GM08714 (cell line): ENCODE measurements around the gene C14orf93.
A peak's percentile ranks its signal among the peaks of the same experiment; 100 is the strongest.

Source experiments
- H3K4me3 ChIP-seq: fragments of 200-500 bp; sonication (Bioruptor generic); 2 replicates; pipeline ENCODE4 v1.5.1; 2014; ENCODE audit warnings: mild to moderate bottlenecking, low read length, inconsistent platforms
- ZNF274 ChIP-seq: IDR thresholded peaks from 2 replicates; pipeline ENCODE4 v1.6.1; 2012; ENCODE audit warnings: mild to moderate bottlenecking, low read depth, low read length

Gene C14orf93

DNA sequence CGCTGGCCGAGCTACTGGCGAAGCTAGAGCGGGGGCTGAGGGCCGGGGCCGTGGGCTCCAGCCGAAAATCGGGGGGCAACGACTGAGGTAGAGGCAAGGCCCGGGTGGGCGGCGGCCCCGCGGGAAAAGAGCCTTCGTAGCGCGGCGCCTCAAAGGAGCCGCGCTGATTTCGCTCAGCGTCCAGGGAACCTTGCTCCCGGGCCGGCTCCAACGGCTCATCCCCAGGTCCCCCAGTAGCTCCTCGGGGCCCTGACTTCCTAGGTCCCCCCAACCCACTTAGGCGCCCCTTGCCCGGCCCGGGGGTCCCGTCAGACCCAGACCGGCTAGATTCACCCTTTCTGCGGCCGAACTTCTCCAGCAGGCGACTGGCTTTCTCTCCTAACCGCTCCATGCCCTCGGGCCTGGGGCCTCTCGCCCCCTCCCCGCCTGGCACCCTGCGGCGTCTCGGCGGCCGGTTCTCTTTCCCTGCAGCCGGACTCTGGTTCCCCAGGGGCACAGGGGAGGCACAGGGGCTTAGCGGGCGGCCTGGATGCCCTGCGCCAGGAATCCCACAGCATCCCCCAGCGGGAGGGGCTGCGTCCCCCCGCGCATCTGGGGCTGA is 28.0 kb downstream of the C14orf93 start:
- H3K4me3 ChIP-seq, result peak overlapping the region; percentile 61; the same call in 1 of the 2 replicates

DNA sequence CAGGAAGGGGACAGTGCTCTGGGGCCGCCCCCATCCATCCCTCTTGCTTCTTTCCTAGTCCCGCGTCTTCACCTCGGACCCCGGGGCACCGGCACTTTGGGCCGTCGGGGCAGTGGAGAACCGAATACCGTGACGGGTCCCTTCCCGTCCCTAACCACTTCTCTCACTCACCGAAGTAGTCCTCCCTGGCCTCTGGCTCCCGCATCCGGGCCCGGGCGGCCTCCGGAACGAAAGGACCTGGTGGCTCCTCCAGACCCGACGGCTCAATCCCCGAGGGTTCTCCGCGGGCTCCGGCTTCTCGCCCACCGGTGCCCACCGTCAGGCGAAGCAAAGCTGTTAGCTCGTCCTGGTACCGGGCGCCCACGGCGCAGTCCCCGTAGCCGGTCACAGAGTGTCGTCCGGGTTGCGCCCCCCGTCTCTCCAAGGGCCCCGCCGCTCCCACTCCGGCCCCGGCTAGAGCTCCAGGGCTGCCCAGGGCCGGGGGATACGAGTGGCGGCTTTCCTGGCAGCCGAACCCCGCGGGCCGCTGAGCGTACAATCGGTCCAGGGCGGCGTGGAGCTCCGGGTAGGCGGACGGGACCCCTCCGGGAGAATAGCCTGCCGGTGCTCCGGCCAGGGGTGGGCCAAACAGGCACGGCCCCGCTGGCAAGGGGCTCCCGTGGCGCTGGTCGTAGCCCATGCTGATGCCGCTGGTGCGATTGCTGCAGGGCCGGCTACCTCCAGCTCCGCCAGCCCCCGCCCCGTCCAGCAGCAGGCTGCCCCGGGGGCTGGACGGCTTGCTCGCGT is 28.7 kb downstream of the C14orf93 start:
- no peak for TF ChIP-seq ZNF274
- no peak overlapping the region for H3K4me3 ChIP-seq

More for the DNA sequence above, 28.0 kb downstream of the C14orf93 start:
- TF ChIP-seq ZNF274, result no peak

DNA sequence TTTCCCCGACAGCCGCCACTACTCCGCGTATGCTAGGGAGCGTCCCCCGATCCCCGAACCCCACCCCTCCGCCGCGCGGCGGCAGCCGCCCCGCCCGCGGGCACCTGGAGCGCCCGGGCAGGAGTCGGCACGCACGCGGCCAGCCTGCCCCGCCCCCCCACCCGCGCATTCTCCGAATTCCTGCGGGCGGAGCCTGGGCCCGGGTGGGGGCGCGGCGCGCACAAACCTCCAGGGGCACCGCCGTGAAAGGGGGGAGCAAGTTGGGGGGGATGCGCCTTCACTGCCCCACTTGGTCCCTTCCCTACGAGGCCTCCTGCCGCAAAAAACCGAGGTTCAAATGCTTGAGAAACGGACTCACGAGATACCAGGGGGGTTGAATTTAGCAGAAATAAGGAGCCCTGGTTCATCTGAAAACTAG is 29.3 kb downstream of the C14orf93 start:
- TF ChIP-seq ZNF274, result no peak
- H3K4me3 ChIP-seq, result no peak overlapping the region

DNA sequence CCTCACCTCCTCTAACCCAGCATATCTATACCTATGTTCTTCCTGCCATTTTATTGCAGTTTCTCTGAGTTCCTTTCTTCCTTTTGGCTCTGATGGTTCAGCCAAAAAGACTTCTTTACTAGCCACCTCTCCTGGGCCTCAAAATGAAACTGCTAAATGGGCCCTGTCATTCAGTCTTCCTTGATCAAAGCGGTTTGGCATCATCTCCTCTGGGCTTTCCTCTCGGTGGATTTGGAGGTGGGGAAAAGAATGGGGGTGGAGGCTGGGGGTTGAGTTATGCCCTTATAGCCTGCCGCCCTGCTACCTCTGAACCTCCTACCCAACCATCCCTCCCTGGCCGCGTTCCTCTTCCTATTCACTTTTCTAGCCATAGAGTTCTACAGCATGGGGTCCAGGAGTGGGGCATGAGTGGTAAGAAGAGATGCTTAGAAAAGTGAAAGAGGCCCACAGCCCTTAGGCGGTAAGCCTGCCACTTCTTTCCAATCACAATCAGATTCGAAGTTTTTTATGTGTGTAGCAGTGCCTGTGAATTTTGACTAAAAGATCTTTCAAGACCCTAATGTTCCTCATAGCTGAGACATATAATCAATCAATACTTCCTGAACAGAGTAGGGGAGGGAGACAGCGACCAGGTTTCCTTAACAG is 30.1 kb downstream of the C14orf93 start:
- TF ChIP-seq ZNF274, result no peak
- no peak overlapping the region for H3K4me3 ChIP-seq

DNA sequence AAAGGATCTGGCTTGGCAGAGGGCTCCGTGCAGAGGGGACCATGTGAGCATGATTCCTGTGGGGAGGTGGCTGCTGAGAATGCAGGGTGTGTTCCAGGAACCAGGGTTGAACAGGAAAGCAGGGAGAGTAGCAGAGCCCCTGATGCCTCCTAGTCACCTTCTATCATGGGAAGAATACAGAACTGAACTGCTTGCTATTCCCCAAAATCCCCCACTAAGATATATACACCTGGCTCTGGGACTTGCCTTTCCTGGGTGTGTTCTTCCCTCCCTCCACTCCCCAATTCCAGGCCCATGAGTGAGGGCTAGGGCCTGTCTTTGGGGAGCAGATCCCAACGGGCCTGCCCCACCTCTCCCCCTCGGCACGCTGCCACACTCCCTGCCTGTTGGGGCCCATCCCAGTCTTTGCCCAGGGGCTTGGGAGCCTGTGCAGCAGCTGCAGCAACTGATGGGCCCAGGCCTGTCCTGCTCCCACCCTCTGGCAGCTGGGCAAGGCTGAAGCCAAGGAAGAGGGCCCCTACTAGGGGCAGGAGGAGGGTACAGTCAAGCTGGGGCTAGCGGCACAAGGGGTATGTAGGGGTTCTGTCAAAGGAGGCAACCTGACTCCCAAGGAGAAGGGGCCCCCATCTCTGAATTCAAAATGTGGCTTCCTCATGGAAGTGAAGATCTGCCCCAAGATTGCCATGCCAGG is 30.8 kb downstream of the C14orf93 start:
- no peak overlapping the region for H3K4me3 ChIP-seq
- TF ChIP-seq ZNF274, result no peak

DNA sequence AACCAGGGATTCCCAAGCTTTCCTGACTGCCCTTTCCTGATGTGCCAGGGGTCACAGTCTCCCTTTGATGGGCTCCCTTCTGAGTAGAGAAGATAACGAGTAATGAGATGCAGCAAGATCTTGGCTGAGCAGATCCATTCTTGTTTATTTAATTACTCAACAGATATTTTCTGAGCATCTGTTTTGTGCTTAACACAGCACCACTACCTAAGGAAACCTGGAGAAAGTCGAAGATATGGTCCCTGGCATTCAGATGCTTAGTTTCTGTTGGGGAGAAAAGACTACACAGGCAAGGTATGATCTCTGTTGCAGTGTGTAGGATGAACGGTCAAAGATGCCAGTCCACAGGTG is 31.5 kb downstream of the C14orf93 start:
- H3K4me3 ChIP-seq, result no peak overlapping the region
- TF ChIP-seq ZNF274, result no peak

DNA sequence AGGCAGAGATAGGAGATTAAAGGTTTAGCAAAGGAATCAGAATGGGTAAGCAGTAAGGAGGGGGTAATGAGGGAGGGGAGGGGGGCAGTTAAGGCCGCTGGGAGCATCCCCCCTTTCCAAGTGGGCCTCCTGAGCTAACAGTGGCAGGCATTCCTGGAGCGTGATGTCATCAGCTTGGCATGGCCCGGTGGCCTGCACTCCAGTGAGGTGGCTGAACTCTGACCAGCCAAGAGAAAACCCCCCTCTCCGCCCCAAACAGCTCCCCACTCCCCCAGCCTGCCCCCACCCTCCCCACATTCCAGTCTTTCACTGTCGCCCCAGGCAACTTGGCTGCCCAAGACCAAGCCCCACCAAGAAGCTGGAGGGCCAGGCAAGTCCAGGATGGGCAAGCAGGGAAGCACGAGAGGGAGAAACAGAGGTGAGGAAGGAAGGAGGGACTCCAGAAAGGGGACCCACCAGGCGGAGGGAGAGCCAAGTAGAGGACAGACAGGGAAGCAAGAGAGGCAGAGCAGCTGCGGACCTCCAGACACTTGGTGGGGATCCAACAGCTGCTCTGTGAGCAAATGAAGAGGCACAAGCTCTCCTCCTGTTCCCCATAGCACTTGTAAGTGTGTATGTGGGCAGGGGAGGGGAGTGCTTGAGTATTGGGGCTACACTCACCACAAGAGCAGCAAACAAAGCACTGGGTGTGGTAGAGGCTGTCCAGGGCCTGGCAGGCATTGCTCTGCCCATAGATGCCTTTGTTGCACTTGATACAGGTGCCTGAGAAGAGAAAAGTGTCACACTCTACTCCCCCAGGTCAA is 32.1 kb downstream of the C14orf93 start:
- no peak overlapping the region for H3K4me3 ChIP-seq
- TF ChIP-seq ZNF274, result no peak

DNA sequence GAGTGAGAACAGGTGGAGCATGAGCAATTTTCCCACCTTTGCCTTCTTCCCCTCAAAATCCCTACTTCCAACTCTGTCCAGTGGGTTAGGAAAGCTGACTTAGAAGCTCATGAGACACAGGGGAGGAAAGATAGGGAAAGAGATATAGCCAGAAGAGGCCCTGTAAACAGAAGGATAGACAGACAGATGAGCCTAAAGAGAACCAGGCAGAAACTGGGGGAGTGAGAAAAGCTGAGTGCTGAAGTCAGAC is 32.6 kb downstream of the C14orf93 start:
- no peak overlapping the region for H3K4me3 ChIP-seq
- no peak for TF ChIP-seq ZNF274

DNA sequence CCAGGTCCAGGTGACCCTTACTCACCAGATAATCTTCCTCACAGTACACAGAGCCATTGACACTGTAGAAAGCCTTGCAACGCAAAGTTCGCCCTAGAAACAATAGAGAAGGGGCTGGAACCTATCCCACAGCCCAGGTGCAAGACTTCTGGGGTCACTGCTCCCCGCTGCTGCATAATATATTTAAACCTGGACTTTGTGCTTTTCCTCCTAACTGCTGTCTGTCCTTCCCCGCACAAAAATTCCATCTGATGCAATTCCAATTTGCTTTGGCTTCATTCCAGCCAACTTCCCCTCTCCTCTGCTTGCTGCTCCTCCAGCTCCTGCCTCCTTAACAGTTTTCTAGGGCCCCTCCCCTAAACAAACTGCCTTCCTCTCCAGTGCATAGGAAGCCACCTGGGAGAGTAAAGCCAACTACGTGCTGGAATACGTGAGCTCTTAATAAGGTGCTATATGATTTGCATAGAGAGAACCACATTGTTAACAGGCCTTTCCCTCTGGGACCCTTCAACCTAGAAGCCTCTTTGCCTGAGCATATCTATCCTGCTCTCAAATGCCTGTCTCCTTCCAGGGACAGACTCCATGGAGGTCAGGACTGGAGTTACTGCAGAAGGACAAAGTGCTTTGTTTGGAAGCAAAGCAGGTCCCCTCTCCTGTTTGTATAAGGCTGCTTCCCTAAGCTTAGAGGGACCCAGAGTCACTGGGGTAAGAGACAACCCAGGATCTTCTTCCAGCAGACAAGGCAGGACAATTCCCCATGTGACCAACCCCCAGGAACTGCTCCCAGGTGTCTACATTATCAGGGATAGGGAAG is 33.1 kb downstream of the C14orf93 start:
- no peak overlapping the region for H3K4me3 ChIP-seq
- no peak for TF ChIP-seq ZNF274

DNA sequence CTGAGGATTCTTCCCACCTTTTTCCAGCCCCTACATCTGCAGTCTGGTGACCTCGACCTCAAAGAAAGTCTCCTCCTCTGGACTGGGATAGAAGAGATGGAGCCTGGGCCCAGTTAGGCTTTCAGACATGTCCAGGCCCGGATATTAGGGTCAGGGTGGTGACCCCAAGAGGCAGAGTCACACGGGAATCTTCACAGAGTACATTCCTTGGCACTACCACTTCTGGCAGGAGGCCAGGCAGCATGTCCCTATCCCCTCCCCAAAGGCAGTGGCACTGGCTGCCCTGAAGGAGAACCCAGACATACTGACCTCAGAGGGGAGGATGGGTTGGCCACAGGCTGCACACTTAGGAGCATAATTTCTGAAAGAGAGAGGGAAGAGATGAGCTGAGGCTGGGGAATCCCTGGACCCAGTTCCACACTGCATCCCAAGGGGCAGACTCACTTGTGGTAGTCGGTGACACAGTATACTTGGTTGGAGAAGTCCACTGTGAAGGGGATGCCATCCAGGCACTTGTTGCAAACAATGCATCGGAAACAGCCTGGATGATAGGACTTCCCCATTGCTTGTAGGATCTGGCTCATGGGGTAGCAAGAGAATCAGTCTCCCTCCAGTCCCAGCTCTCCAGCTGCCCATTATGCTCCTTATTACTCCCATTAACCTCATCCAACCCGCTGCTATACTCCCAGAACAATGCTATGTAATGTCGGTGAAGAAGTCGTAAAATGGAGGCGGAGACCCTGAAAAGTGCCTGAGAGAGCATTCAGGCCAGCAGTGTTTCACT is 35.2 kb downstream of the C14orf93 start:
- TF ChIP-seq ZNF274, result no peak
- no peak overlapping the region for H3K4me3 ChIP-seq

DNA sequence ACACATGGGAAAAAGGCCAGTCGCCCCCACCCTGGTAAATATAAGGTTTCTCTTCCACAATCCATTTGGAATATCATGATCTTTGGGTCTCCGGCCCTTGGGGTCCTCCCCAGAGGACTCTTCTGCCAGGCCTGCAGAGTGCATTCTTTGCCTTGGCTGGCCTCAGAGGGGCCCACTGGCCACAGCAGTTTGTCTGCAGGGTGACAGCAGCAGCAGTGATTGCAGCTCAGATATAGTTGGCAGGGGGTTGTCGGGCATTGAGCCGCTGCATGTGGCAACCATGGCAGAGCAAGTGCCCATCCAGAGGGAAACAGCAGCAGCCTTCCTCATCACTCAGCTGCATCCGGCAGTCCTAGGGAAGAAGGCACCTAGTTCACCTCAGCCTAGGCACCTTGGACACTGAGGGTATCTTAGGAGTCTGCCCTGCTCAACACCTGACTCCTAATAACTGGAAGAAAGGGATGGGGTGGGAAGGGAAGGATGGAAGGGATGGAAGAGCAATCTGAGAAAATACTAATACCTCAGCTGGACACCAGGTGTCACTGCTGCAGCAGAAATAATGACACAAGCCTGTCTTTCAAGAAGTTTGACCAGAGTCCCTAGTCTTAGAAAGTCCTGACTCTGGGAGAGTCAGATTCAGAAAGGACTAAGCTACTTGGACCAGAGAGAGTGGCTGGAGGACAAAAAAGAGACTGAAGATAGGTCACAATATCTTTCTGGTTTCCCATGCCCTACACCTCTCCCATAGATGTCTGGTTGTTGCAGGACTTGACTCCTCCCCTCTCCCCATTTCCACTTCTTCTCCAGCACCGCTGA is 36.5 kb downstream of the C14orf93 start:
- no peak overlapping the region for H3K4me3 ChIP-seq
- TF ChIP-seq ZNF274, result no peak

DNA sequence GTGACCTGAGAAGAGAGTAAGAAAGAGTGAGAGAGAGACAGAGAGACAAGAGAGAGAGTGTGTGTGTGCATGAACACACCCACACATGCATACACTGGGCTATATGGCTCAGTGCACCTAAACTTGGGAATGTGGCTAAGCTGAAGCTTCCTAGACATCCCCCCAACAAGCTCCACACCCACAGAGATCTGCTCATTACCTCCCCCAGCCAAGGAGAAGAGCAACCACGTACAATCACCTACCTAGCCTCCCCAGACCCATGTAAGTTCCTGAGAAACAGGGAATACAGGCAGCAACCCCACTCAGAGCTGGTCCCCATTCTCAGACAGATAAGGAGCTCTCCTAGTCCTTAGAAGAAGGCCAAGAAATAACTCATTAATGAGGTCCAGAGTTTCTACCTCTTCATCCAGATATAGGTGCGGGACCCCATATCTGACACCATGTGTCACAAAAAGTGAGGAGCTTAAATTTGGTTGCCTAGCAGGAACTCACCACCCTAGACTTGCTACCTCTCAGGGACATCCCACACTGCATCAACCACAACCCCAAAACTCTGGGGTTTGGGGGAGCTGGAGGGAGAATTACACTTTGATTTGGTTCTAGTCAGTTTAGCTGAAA is 37.5 kb downstream of the C14orf93 start:
- no peak overlapping the region for H3K4me3 ChIP-seq
- TF ChIP-seq ZNF274, result no peak
